ENCODE results near the gene RRM2. TPM values are rescaled to one million over a fixed set of nuclear protein-coding genes. Genes with fewer than 3 reads are reported as not detected.

RRM2 gene
- total and polyA plus RNA-seq, 2 donors (not counting 1 experiment from before 2014, with no cell fraction given): 6.1 to 36.3 TPM

GRCh38 chr2:10136101-10136934, 13.8 kb downstream of the RRM2 start:
- H3K27ac ChIP-seq (ENCODE audit: insufficient read depth, low read length): no peak overlapping the region
- H3K9ac ChIP-seq (ENCODE audit: insufficient read depth, low read length): no peak overlapping the region
- no peak overlapping the region for H3K4me2 ChIP-seq (ENCODE audit: extremely low read depth, insufficient read depth, low read length)
- no peaks in the 10 kb centered on the region for H3K27me3 ChIP-seq (ENCODE audit: control insufficient read depth, insufficient read depth, low read length)
- no peaks in the 10 kb centered on the region for H3K9me3 ChIP-seq (ENCODE audit: control insufficient read depth, insufficient read depth, low read depth, low read length)
- no peaks in the 10 kb centered on the region for H3K36me3 ChIP-seq (ENCODE audit: control insufficient read depth, insufficient read depth, low read length)
- no peak for DNase-seq (ENCODE audit: low read depth in 2 of 2)
- peaks cover 2% of the 10 kb centered on the region for H3K4me1 ChIP-seq (ENCODE audit: control insufficient read depth, extremely low read depth, insufficient read depth, low read length)
- H3K79me2 ChIP-seq (ENCODE audit: control insufficient read depth, insufficient read depth, low read length): no peaks in the 10 kb centered on the region
- H4K20me1 ChIP-seq (ENCODE audit: control insufficient read depth, extremely low read depth, insufficient read depth, low read length): no peaks in the 10 kb centered on the region
- H2AFZ ChIP-seq (ENCODE audit: low read length): no peak overlapping the region
- TF ChIP-seq CTCF (conservative IDR thresholded peaks at IDR 0.05 in 1 of 2, IDR thresholded peaks at IDR 0.05 in 1 of 2; ENCODE audit: low read depth in 1 of 2, low read length in 2 of 2) (no peak), EZH2 (IDR thresholded peaks at IDR 0.05; ENCODE audit: low read length, missing control alignments) (no peak)
- H3K4me3 ChIP-seq (replicated peaks in 1 of 4; ENCODE audit: control extremely low read depth in 1 of 4, insufficient read depth in 1 of 4, low read depth in 3 of 4, low read length in 4 of 4): no peak overlapping the region

GRCh38 chr2:10137053-10137843, 14.7 kb downstream of the RRM2 start:
- Histone ChIP-seq H3K4me3 (replicated peaks in 1 of 4; ENCODE audit: control extremely low read depth in 1 of 4, insufficient read depth in 1 of 4, low read depth in 3 of 4, low read length in 4 of 4) (no peak overlapping the region), H4K20me1 (ENCODE audit: control insufficient read depth, extremely low read depth, insufficient read depth, low read length) (no peaks in the 10 kb centered on the region), H3K9ac (ENCODE audit: insufficient read depth, low read length) (no peak overlapping the region), H3K4me2 (ENCODE audit: extremely low read depth, insufficient read depth, low read length) (no peak overlapping the region), H3K4me1 (ENCODE audit: control insufficient read depth, extremely low read depth, insufficient read depth, low read length) (peaks cover 2% of the 10 kb centered on the region), H3K27me3 (ENCODE audit: control insufficient read depth, insufficient read depth, low read length) (no peaks in the 10 kb centered on the region), H3K27ac (ENCODE audit: insufficient read depth, low read length) (no peak overlapping the region), H3K9me3 (ENCODE audit: control insufficient read depth, insufficient read depth, low read depth, low read length) (no peaks in the 10 kb centered on the region), H2AFZ (ENCODE audit: low read length) (no peak overlapping the region), H3K79me2 (ENCODE audit: control insufficient read depth, insufficient read depth, low read length) (no peaks in the 10 kb centered on the region), H3K36me3 (ENCODE audit: control insufficient read depth, insufficient read depth, low read length) (no peaks in the 10 kb centered on the region)
- DNase-seq (ENCODE audit: low read depth in 2 of 2): no peak
- no peak for TF ChIP-seq EZH2 (IDR thresholded peaks at IDR 0.05; ENCODE audit: low read length, missing control alignments)
- no peak for TF ChIP-seq CTCF (conservative IDR thresholded peaks at IDR 0.05 in 1 of 2, IDR thresholded peaks at IDR 0.05 in 1 of 2; ENCODE audit: low read depth in 1 of 2, low read length in 2 of 2)

- no peak overlapping the region for H3K9ac ChIP-seq (ENCODE audit: insufficient read depth, low read length)
- no peak for TF ChIP-seq CTCF (conservative IDR thresholded peaks at IDR 0.05 in 1 of 2, IDR thresholded peaks at IDR 0.05 in 1 of 2; ENCODE audit: low read depth in 1 of 2, low read length in 2 of 2)
- no peak for TF ChIP-seq EZH2 (IDR thresholded peaks at IDR 0.05; ENCODE audit: low read length, missing control alignments)
- no peaks in the 10 kb centered on the region for H3K79me2 ChIP-seq (ENCODE audit: control insufficient read depth, insufficient read depth, low read length)
- H3K4me1 ChIP-seq (ENCODE audit: control insufficient read depth, extremely low read depth, insufficient read depth, low read length): peaks cover 8% of the 10 kb centered on the region
- H3K36me3 ChIP-seq (ENCODE audit: control insufficient read depth, insufficient read depth, low read length): peaks cover 2% of the 10 kb centered on the region
- H3K27ac ChIP-seq (ENCODE audit: insufficient read depth, low read length): no peak overlapping the region
- no peak overlapping the region for H3K4me2 ChIP-seq (ENCODE audit: extremely low read depth, insufficient read depth, low read length)
- H2AFZ ChIP-seq (ENCODE audit: low read length): no peak overlapping the region
- no peak for DNase-seq (ENCODE audit: low read depth in 2 of 2)
- H4K20me1 ChIP-seq (ENCODE audit: control insufficient read depth, extremely low read depth, insufficient read depth, low read length): no peaks in the 10 kb centered on the region
- H3K27me3 ChIP-seq (ENCODE audit: control insufficient read depth, insufficient read depth, low read length): no peaks in the 10 kb centered on the region
- no peak overlapping the region for H3K4me3 ChIP-seq (replicated peaks in 1 of 4; ENCODE audit: control extremely low read depth in 1 of 4, insufficient read depth in 1 of 4, low read depth in 3 of 4, low read length in 4 of 4)
- H3K9me3 ChIP-seq (ENCODE audit: control insufficient read depth, insufficient read depth, low read depth, low read length): no peaks in the 10 kb centered on the region
These were observed 17.0 kb downstream of the RRM2 start for GRCh38 chr2:10139536-10139935.
